Hematopoietic multipotent progenitor cell treated with erythropoietin and hydrocortisone succinate and interleukin-3 and kit ligand, for 17 days (in vitro differentiated cells): ENCODE measurements around the gene UBE2G1.
"Not testable (repeated sequence)": the region's sequence is repeated elsewhere in the genome, so short reads cannot be mapped to it uniquely, and the experiment has no call there.

Experiments
- DNase-seq: peaks from one replicate; pipeline ENCODE4 v3.0.0-alpha.2; 2015; ENCODE audit warnings: low spot score

Gene UBE2G1

DNA sequence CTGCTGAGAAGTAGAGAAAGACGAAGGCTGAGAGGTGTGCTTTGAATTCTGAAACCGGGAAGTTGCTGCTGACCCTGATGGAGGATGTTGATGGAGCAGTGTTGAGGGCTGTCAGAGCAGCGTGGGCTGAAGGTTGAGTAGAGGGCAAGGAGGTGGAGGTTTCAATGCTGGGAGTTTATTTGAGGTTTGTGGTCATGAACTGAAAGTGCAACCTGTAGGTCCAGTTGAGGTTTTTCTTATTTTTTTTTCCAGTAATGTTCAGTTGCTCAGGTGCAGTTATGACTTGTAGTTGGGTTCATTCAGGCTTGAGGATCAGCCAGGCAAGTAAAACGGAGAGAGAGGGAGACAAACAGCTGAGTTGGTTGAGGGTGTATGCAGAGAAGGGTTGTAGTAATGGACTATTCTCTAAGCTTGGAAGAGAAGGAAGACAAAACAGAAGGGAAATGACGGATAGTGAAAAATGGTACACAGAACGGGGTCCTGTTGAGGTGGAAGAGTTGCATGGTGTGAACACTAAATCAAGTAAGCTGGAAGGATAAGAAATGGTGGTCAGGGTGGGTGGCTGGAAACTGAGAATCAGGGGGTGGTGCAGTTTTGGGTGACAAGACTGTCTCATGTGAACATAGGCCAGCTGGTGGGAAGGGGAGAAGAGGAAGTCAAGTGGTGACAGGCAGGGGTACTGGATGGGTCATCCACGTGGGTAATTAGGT is 8.7 kb upstream of the UBE2G1 start:
- no peak for DNase-seq

DNA sequence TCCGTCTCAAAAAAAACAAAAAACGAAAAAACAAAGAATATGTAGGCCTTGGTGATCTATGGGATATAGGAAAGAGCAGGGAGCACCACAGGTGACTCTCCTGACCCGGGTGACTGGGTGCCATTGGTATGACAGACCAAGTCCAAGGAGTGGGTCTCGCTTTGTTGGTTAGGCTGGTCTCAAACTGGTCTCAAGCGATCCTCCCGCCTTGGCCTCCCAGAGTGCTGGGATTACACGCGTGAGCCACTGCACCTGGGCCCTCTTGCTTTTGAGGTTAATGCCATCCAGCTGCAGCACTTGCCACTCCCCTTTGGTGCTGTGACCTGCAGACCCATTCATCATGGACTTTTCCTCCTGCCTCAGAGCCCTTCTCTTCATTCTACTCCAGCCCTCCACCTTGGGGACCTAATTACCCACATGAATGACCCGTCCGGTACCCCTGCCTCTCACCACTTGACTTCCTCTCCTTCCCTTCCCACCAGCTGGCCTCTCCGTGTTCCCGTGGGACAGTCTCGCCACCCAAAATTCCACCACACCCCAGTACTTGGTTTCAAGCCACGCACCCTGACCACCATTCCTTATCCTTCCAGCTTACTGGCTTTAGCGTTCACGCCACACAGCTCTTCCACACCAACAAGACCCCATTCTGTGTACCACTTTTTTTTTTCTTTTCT is 3.2 kb upstream of the UBE2G1 start:
- DNase-seq = no peak

DNA sequence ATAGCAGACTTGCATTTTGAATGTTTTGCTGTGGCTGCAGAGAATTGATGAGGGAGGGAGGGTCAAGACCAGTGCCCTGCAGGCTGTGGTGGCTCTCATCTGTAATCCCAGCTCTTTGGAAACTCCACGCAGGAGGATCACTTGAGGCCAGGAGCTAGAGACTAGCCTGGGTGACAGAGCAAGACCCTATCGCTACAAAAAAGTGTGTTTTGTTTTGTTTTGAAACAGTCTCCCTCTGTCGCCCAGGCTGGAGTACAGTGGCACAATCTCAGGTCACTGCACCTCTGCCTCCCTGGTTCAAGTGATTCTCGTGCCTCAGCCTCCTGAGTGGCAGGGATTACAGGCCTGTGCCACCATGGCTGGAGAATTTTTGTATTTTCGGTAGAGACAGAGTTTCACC is 1.9 kb upstream of the UBE2G1 start:
- no peak for DNase-seq

DNA sequence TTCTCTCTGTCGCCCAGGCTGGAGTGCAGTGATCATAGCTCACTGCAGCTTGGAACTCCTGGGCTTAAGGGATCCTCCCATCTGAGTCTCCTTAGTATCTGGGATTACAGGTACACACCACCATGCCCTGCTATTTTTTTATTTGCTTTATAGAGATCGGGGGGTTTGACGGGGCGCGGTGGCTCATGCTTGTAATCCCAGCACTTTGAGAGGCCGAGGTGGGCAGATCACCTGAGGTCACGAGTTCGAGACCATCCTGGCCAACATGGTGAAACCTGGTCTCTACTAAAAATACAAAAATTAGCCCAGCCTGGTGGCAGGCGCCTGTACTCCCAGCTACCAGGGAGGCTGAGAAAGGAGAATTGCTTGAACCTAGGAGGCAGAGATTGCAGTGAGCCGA is 702 bp upstream of the UBE2G1 start:
- DNase-seq = not testable (repeated sequence)

DNA sequence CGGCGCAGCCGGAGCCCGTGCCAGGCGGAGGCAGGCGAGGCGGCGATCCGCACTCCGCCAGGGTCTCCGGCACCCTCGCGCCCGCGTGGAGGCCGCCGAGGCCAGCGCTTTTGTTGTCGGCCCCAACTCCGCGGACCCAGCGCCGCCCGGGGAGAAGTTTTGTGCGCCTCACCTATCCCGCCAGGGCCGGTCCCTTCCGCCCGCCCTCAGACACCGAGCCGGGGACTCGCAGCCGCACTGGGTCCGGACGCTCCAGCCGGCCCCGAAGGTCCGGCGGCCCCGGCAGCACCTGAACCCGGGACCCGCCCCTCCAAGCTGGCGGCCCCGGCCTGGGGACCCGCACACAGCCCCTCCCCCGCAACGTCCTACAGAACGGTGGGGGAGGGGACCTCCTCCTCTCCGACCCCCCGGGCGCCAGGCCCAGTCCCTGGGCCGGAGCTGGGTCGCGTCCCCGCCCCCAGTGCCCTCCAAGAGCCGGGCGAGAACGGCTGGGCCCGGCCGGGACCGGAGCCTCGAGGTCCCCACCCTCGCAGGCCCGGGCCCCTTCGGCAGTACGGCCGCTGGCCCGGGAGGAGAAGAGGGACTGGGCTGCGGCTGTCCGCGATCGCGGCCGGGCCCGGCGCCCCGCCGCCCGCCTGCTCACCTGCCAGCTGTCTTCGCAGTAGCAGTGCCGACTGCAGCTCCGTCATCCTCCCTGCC is 698 bp downstream of the UBE2G1 start:
- DNase-seq = peak; percentile 49

DNA sequence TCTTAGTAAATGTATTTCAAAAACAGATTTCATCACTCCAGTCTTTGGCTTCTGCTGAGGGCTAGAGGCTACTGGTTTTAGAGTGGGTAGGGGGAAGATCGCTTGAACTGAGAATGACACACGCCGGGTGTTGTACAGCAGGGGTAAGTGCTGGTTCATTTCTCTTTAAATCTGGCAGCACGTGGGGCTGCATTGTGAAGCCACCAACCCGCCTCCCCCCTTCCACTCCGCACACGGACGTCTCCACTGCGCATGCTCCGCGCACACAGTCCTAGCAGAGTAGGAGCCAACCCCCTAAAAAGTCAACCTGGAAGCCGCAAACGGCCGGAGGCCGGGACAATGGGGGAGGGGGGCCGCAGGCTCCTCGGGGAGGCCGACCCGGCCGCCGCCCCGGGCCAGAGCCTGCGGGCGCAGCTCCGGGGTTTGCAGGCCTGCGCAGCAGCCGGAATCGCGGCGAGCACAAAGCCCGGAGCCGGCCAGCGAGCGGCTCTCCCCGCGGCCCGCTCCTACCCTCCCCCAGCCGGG is 1.3 kb downstream of the UBE2G1 start:
- DNase-seq = peak; percentile 82

DNA sequence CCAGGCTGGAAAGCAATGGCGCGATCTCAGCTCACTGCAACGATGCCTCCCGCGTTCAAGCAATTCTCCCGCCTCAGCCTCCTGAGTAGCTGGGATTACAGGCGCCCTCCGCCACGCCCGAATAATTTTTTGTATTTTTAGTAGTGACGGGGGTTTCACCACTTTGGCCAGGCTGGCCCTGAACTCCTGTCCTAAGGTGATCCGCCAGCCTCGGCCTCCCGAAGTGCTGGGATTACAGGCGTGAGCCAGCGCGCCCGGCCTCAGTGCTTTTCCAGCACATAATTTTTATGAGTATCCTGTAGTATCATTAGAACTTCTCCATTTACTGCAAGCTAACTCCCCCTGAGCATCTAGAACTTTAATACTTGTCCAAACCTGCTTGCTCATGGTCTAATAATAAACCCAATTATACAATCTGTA is 1.8 kb downstream of the UBE2G1 start:
- no peak for DNase-seq

DNA sequence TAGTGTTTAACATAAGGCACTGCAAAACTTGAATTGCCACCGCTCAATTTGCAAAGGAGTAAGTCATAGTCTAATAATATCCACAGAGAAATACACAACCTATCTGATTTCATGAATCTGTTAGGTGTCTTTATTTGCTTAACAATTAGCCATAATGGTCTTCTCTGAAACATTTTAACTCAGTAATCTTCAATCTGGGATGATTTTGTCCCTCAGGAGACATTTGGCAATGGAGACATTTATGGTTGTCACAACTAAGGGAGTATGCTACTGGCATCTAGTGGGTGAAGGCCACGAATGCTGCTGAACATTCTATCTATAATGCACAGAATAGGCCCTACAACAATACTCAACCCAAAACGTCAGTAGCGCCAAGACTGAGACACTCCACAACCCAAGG is 4.3 kb downstream of the UBE2G1 start:
- no peak for DNase-seq

DNA sequence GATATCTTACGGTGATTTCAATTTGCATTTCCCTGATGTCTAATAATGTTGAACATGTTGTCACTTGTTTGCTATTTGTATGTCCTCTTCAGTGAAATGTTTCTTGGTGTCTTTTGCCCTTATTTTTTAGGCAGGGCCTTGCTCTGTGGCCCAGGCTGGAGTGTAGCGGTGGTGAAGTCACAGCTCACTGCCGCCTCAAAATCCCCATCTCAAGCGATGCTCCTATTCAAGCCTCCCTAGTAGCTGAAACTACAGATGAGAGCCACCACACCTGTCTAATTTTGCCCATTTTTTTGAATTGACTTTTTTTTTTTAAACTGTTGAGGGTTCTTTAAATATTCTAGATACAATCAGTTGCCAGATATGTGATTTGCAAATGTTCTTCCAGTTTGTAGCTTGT is 8.3 kb downstream of the UBE2G1 start:
- no peak for DNase-seq

DNA sequence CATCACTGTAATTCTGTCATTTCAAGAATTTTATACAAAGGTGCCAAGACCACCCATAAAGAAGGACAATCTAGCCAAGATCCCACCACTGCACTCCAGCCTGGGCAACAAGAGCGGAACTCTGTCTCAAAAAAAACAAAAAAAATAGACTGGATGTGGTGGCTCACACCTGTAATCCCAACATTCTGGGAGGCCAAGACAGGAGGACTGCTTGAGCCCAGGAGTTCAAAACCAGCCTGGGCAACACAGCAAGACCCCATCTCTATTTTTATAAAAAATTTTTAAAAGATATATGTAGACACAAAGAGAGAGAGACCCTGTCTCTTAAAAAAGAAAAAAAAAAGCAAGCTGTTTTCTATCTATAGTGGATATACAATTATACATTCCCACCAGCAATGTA is 8.8 kb downstream of the UBE2G1 start:
- DNase-seq = no peak

DNA sequence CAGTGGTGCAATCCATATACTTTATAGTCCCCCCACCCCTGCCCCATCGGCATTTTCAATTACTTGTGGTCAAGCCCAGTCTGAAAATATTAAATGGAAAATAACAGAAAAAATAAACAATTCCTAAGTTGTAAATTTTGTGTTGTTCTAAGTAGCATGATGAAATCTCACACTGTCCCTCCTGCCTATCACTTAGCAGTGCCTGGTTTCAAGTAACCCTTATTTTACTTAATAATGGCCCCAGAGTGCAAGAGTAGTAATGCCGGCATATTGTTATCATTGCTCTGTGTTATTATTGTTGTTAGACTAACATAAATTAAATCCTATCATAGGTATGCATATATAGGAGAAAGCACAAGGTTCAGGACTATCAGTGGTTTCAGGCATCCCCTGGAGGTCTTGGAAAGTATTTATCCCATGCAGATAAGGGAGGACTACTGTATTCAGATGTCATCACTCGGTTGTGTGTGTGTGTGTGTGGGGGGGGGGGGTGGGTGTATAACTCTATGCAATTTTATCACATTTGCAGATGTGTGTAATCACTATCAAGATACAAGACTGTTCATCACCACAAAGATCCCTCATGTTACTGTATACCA is 9.3 kb downstream of the UBE2G1 start:
- no peak for DNase-seq

DNA sequence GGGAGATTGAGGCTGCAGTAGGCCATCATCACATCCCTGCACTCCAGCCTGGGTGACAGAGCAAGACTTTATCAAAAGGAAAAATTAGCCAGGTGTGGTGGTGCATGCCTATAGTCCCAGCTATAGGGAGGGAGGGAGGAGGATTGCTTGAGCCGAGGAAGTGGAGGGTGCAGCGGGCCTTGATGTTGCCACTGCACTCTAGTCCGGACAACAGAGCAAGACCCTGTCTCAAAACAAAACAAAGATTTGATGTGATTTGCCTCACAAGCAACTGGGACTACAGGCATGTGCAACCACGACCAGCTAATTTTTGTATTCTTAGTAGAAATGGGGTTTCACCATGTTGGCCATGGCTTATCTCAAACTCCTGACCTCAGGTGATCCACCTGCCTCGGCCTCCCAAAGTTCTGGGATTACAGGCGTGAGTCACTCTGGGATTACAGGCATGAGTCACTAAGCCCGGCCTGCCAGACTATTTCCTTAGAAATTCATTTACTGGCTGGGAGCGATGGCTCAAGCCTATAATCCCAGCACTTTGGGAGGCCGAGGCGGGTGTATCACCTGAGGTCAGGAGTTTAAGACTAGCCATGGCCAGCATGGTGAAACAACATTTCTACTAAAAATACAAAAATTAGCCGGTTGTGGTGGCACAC is 11.5 kb downstream of the UBE2G1 start:
- DNase-seq = no peak

DNA sequence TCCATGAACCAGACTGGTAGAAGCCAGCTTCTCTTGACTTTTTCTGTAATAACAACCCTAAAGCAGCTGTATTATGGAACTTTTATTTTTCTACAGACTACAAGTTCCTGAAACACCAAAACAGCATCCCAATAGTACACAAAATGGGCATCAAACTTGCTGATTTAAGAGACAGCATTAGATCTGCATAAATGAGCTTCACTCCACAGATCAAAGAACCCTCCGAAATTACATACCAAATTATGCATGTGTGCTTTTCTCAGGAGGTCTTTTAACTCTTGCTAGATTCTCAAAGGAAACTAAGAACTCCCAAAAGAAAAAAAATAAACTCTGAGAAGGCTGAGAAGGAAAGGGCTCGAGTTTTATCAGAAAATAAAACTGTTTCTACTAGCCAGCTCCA is 12.3 kb downstream of the UBE2G1 start:
- DNase-seq = no peak

DNA sequence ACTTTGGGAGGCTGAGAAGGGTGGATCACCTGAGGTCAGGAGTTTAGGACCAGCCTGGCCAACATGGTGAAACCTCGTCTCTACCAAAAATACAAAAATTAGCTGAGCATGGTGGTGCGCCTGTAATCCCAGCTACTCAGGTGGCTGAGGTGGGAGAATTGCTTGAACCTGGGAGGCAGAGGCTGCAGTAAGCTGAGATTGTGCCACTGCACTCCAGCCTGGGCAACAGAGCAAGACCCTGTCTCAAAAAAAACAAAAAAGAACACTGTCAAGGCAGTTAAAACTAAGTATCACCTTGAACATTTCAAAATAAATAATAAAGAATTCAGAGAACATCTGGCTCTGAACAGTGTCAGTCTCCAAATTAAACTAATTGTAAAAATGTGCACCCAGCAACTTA is 16.3 kb downstream of the UBE2G1 start:
- DNase-seq = not testable (repeated sequence)

DNA sequence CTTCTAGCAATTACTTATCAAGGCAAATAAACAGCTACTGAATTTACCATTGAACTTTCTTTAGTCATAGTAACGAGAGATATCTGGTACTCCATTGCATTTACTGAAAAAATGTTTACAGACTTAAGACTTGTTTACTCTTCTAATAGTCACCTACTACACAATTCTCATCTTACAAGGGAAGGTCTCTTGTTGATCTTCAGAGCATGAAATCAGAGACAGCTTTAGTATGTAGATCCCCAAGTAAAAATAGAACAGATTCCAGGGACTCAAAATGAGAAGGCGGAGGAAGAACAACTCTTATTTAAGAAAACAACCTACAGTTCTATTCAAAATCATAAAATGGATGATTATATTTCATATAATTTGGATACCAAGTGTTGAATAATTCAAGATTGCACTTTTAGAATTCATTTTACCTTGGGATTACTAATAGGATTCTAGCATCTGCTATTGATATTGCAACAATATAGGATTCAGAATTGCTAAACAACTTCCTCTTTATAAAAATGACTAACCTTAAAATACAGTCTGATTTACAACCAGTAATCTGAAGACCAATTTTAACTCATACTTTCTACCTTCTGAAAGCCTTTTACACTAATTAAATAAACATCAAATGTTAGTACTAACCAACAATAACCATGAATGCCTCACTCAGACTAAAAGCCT is 20.8 kb downstream of the UBE2G1 start:
- DNase-seq = no peak

DNA sequence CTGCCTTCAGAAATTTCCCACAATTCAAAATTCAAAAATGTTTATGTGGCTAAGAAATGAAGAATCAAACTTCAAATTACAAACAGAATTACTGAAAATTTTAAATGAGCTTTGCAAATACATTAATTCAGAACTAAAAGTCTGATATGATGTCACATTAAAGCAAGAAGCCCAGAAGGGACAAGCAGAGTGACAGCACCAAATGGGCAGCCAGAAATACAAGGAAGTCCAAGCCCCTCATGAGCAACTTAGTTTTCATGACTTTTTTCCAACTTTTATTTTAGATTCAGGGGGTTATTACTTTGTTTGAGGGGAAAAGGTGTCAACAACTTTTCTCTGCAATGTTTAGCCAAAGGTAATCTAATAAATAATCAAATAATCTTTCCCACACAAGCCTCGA is 21.5 kb downstream of the UBE2G1 start:
- no peak for DNase-seq

DNA sequence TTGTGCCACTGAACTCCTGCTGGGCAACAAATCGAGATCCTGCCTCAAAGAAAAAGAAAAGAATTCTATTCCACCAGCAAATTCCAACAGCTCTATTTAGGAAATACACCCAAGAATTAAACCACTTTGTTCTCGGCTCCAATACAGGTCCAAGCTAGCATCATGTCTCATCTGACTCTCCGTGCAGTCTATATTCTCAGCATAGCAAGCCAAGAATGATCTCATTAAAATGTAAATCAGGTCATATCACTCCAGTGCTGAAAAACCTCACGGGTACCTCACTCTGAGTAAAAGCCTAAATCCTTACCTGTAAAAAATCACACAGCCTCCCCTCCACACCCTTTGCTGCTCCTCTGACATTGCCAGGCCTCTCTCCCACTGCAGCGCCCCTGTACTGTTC is 23.9 kb downstream of the UBE2G1 start:
- no peak for DNase-seq

DNA sequence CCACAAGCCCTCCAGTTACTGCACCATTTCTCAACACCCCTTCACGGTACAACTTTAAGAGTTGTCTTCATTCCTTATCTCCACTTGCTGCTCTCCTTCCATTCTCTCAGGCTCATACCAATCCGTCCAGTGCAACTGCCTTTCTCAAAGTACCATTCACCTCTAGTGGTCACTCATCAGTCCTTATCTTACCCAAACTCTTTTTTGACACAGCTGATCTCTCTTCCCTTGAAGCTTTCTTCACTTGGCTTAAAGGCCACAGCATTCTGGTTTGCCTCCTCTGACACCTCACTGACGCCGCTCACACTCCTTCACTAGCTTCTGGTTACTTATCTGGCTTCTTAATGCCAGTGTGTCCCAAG is 24.9 kb downstream of the UBE2G1 start:
- DNase-seq = no peak

DNA sequence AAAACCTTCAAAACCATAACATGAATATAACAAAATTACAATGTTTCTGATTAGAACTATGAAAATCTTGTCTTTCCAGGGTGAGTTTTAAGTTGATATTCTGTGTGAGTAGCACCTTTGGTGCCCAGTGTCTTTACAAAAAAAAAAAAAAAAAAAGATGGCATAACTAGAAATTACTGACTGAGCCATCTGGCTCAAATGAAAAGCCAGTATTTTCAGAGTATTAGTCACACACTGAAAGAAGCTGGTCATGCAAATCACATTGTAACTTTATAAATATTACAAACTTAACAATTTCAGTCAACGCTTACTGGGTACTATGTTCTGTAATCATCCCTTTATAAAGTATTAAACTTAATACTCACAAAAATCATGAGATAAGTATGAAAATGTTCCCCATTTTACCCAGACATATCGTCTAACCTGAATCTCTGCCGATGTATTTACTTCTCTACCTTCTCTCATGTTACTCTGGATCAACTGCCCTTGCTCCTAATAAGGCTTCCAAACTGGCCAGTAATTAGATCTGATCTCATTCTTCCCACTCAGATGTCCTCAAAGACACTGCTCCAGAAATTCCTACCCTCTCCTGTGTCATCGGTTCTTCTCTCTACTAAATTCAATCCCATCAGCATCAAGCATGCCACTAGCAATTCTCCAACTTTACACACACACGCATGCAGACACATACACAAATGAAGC is 25.4 kb downstream of the UBE2G1 start:
- no peak for DNase-seq

DNA sequence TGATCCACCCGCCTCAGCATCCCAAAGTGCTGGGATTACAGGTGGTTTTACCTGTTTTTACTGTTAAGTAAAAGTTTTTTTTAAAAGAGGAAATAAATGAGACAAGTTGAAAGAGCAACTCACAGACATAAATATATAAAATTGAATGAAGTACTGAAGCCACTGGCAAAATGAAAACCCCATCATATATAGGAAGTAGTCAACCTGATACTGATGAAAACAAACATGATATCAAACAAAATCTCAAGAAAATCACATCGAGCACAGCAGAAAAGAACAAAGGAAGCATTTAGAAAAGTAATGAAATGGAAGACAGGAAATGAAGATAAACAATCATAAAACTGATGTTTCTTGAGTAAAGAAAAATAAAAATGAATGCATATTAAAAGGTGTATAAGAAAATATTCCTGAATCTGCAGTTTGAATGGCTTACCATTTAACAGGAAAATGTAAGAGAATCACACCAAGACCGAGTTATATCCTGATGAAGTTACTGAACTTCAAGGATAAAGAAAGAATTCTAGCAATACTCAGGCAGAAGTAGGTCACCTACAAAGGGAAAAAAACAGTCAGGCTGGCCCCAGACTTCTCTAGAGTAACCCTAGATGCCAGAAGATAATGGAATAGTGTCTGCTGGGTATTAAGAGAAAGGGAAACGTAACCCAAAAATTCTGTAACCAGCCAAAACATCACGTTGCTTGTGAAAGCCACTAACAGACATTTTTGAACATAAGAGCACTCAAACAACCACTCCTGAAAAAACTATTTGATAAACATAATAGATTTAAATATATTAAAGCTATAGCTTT is 31.5 kb downstream of the UBE2G1 start:
- DNase-seq = no peak
